Measurements from ENCODE around the gene KCNK15.

KCNK15 gene

GRCh38 chr20:44792796-44793195 is 47.1 kb downstream of the KCNK15 start:
- DNase-seq: no peak

- no peak for DNase-seq
These were observed 50.2 kb downstream of the KCNK15 start for GRCh38 chr20:44795836-44796235.

GRCh38 chr20:44796311-44796710 is 50.6 kb downstream of the KCNK15 start:
- DNase-seq: no peak

- DNase-seq: no peak
These were observed 51.2 kb downstream of the KCNK15 start for GRCh38 chr20:44796758-44797457.

- DNase-seq: no peak
These were observed 54.0 kb downstream of the KCNK15 start for GRCh38 chr20:44799691-44800090.

GRCh38 chr20:44800391-44801046 is 54.9 kb downstream of the KCNK15 start:
- no peak for DNase-seq

All from NCI-H2171 (cell line).